Heart left ventricle (tissue), 13 donors: ENCODE data around the gene TMEM247.
"Not testable (repeated sequence)": the region's sequence is repeated elsewhere in the genome, so short reads cannot be mapped to it uniquely, and the experiment has no call there.

Experiments used
- CTCF ChIP-seq, 12 donors: fragments of 200-600 bp; sonication (generic) in 4 of 12; IDR thresholded peaks; one replicate each; pipeline versions ENCODE4 v1.5.0 to v1.8.0; 2018 to 2022; ENCODE audit warnings: antibody characterized with exemption in 12 of 12, mild to moderate bottlenecking in 5 of 12
- POLR2A ChIP-seq, 2 donors: fragments of 450-650 bp; IDR thresholded peaks; one replicate each; pipeline ENCODE4 v1.6.1; 2017; ENCODE audit warnings: antibody characterized with exemption in 2 of 2, mild to moderate bottlenecking in 2 of 2, moderate library complexity in 2 of 2
- donor health status: ischemic (EF 13 %, LVEDD 7.1; RV severe dilation, severe dysfunction).
- donor health status: DM: no; HTN: yes; CAD: no.
- donor health status: DM: no; HTN: no; CAD: no.
- donor health status: ischemic (EF 25% LVEDD 6.9; RV normal size, moderate dysfunction).
- donor health status: ischemic (EF 25% LVEDD 5.7; RV mildly dilated, moderate dysfunction).
- donor health status: ischemic (EF 35%, LVEDD 5.7; RV mildly dilated, moderate dysfunction).
- donor health status: nonischemic (EF 11% LVEDD 7.7; RV severe dilation, severe dysfunction).
- donor health status: DM: yes; HTN: yes; CAD: no.
- donor health status: PGD.
- donor health status: ischemic (EF 29% LVEDD 5.4; RV normal size, mild dysfunction).
- donor health status: nonischemic (EF 23%, LVEDD 6.1; RV moderate dilation, normal function).

GRCh38 chr2:46522385-46522784 lies 43.0 kb downstream of the TMEM247 start:
- TF ChIP-seq CTCF, POLR2A (IDR thresholded peaks at IDR 0.05): not testable (repeated sequence)
